Activated T-helper 17 cell treated with anti-CD3 and anti-CD28 coated beads, Interleukin-2, amount 50 U/mL, for 72 hours (primary cell): ENCODE data around the gene PPM1N. TPM values are rescaled to one million over a fixed set of nuclear protein-coding genes. Genes with fewer than 3 reads are reported as not detected.

Source experiments
- ATAC-seq: fragments of 150-1000 bp; cut with Tn5 transposase; replicated peaks from 2 replicates; pipeline ENCODE4 v1.10.0; 2021; ENCODE audit warnings: mild to moderate bottlenecking, moderate library complexity
- H3K27ac Mint-ChIP-seq: one replicate; pipeline ENCODE4 v1.8.0; 2022; ENCODE audit warnings: mixed read lengths
- H3K27me3 Mint-ChIP-seq: one replicate; pipeline ENCODE4 v1.8.0; 2022; ENCODE audit warnings: mixed read lengths
- H3K36me3 Mint-ChIP-seq: one replicate; pipeline ENCODE4 v1.8.0; 2022; ENCODE audit warnings: low read depth, mild to moderate bottlenecking, mixed read lengths
- H3K4me1 Mint-ChIP-seq: one replicate; pipeline ENCODE4 v1.8.0; 2022; ENCODE audit warnings: mixed read lengths
- H3K4me3 Mint-ChIP-seq: one replicate; pipeline ENCODE4 v1.8.0; 2022; ENCODE audit warnings: mild to moderate bottlenecking, mixed read lengths
- H3K9me3 Mint-ChIP-seq: one replicate; pipeline ENCODE4 v1.8.0; 2022; ENCODE audit warnings: mixed read lengths
- total RNA-seq, 2 donors: library from RNA; stranded (reverse); gene quantifications; one replicate each; pipeline ENCODE4 v1.2.3, GENCODE V29; 2022

PPM1N gene
- total RNA-seq, 2 donors from 2014 or later: 4.3 to 5.2 TPM

DNA sequence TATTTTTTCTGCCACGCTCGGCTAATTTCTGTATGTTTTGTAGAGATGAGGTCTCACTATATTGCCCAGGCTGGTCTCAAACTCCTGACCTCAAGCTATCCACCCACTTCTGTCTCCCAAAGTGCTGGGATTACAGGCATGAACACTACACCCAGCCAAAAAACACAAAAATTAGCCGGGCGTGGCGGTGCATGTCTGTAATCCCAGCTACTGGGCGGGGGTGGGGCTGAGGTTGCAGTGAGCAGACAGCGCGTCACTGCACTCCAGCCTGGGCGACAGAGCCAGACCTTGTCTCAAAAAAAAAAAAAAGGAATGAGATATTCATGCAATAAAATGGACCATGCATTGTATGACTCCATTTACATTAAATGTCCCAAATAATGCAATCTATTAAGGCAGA is 41.2 kb downstream of the PPM1N start:
- H3K9me3 Mint-ChIP-seq: no peaks in the 10 kb centered on the region
- no peak for ATAC-seq
- no peak overlapping the region for H3K27ac Mint-ChIP-seq
- no peaks in the 10 kb centered on the region for H3K36me3 Mint-ChIP-seq
- H3K4me1 Mint-ChIP-seq: peaks cover 8% of the 10 kb centered on the region
- no peak overlapping the region for H3K4me3 Mint-ChIP-seq
- H3K27me3 Mint-ChIP-seq: no peaks in the 10 kb centered on the region

DNA sequence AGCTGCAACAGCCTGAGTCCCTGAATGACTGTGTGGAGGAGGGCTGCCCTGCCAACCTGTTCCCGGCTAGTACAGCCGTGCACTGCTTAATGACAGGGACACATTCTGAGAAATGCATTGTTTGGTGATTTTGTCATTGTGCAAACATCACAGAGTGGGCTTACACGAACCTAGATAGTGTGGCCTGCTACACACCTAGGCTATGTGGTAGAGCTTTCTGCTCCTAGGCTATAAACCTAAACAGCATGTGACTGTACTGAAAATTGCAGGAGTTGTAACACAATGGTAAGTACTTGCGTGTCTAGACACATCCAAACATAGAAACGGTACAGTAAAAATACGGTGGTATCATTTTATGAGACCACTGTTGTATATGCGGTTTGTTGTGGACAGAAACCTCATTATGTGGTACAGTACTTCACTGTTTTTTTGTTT is 44.0 kb downstream of the PPM1N start:
- no peaks in the 10 kb centered on the region for H3K9me3 Mint-ChIP-seq
- H3K4me1 Mint-ChIP-seq: peaks cover 4% of the 10 kb centered on the region
- H3K36me3 Mint-ChIP-seq: no peaks in the 10 kb centered on the region
- no peak overlapping the region for H3K27ac Mint-ChIP-seq
- no peaks in the 10 kb centered on the region for H3K27me3 Mint-ChIP-seq
- ATAC-seq: no peak
- H3K4me3 Mint-ChIP-seq: no peak overlapping the region

DNA sequence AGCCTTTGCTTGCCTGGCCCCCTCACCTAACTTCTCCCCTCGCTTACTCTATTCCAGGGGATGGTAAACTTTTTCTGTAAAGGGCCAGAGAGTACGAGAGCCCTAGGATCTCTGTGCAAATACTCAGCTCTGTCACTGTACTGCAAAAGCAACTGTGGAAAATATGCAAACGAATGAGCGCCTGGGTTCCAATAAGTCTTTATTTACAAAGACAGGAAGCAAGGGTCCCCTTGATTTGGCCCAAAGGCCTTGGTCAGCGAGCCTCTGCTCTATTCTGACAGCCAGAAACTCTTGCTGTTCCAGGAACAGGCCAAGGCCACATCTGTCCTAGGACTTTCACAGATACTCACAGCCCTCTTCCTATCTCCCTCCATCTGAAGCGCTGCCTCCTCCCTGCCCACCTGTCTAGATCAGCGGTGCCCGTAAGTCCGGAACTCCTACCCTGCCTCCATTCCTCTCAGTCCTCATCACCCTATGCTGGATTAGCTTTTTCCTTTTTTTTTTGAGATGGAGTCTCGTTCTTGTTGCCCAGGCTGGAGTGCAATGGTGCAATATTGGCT is 49.0 kb downstream of the PPM1N start:
- Mint-ChIP-seq H3K4me1 (peaks cover 4% of the 10 kb centered on the region), H3K27me3 (no peaks in the 10 kb centered on the region), H3K36me3 (no peaks in the 10 kb centered on the region), H3K27ac (no peak overlapping the region), H3K4me3 (no peak overlapping the region), H3K9me3 (no peaks in the 10 kb centered on the region)
- no peak for ATAC-seq

DNA sequence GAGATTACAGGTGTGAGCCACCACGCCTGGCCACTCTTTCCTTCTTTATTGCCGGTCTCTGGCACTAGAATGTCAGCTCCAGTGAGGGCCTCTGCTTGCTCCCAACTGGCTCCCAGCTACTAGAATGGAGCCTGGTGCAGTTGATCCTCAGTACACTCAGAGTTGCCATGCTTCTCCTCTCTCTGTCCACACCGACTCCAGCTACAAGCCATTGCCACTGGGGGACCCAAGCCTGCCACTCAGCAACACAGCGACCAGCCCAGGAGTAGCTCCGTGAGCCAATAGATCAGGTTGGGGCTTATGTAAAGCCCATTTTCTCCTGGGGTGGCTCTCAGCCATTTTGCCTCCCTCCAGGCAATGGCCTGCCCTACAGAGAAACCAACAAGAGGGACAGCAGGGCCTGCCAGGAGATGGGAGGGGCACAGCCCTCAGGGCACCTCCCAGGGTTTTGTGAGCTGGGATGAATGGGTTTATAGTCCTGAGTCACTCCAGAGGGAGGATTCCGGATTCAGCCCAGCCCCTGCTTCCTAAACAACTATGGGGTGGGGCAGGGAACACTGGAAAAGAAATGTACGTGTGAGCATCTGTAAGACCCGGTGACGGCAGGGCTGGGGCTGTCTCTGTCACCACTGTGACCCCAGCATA is 49.8 kb downstream of the PPM1N start:
- H3K36me3 Mint-ChIP-seq: no peaks in the 10 kb centered on the region
- peaks cover 4% of the 10 kb centered on the region for H3K4me1 Mint-ChIP-seq
- no peak overlapping the region for H3K4me3 Mint-ChIP-seq
- no peak for ATAC-seq
- no peak overlapping the region for H3K27ac Mint-ChIP-seq
- no peaks in the 10 kb centered on the region for H3K9me3 Mint-ChIP-seq
- no peaks in the 10 kb centered on the region for H3K27me3 Mint-ChIP-seq

Other genes with a start within 250 kb of the PPM1N start
- 10 to 100 TPM; 21.8 to 26.6 TPM for gene MARK4, start 247.2 kb upstream of the PPM1N start, total RNA-seq
- not detected for gene CKM, start 175.6 kb upstream of the PPM1N start, total RNA-seq
- gene KLC3, start 157.7 kb upstream of the PPM1N start, total RNA-seq: under 1 TPM in 1 of 2 donors, not detected in 1; 0.24 TPM
- 10 to 100 TPM; 15.9 to 31.6 TPM for gene ERCC2, start 127.9 kb upstream of the PPM1N start, total RNA-seq
- 10 to 100 TPM; 21.0 to 66.8 TPM for gene PPP1R13L, start 93.4 kb upstream of the PPM1N start, total RNA-seq
- gene POLR1G, start 91.8 kb upstream of the PPM1N start, total RNA-seq: 10 to 100 TPM; 11.2 to 23.6 TPM
- gene ERCC1, start 74.5 kb upstream of the PPM1N start, total RNA-seq: 10 to 100 TPM; 27.6 to 33.2 TPM
- 10 to 100 TPM; 20.7 to 39.2 TPM for gene FOSB, start 30.4 kb upstream of the PPM1N start, total RNA-seq
- 1 to 10 TPM; 5.3 to 8.6 TPM for gene RTN2, start 1.4 kb upstream of the PPM1N start, total RNA-seq
- gene VASP, start 9.0 kb downstream of the PPM1N start, total RNA-seq: 100 to 1,000 TPM; 151 to 196 TPM
- gene OPA3, start 86.4 kb downstream of the PPM1N start, total RNA-seq: 10 to 100 TPM; 18.7 to 20.6 TPM
- under 1 TPM in 1 of 2 donors, not detected in 1; 0.13 TPM for gene GPR4, start 103.8 kb downstream of the PPM1N start, total RNA-seq
- 100 to 1,000 TPM; 117 to 184 TPM for gene EML2, start 141.0 kb downstream of the PPM1N start, total RNA-seq
- gene GIPR, start 169.8 kb downstream of the PPM1N start, total RNA-seq: 10 to 100 TPM in 1 of 2 donors, 1 to 10 TPM in 1; 7.5 to 32.3 TPM
- gene SNRPD2, start 193.5 kb downstream of the PPM1N start, total RNA-seq: 100 to 1,000 TPM; 544 to 752 TPM
- 10 to 100 TPM; 13.6 to 15.5 TPM for gene QPCTL, start 194.2 kb downstream of the PPM1N start, total RNA-seq
- gene FBXO46, start 232.5 kb downstream of the PPM1N start, total RNA-seq: 10 to 100 TPM; 39.4 to 44.3 TPM
- under 1 TPM in 1 of 2 donors, not detected in 1; 0.37 TPM for gene MEIOSIN, start 235.0 kb downstream of the PPM1N start, total RNA-seq